Kidney (tissue), 14 donors: Measurements from ENCODE around the gene BBS1. TPM values are rescaled to one million over a fixed set of nuclear protein-coding genes. Genes with fewer than 3 reads are reported as not detected.
A peak's percentile ranks its signal among the peaks of the same experiment; 100 is the strongest.

Source experiments
- DNase-seq, 5 donors: peaks; one replicate each; pipeline ENCODE4 v3.0.0-alpha.2; 2013 to 2020
- FAIRE-seq: peaks from 2 replicates; lab custom pipeline; 2012; peaks lifted over from hg19 to GRCh38; lab: Jason Lieb, UNC
- H3K27ac ChIP-seq, 2 donors: one replicate each; pipeline ENCODE4 v1.7.0; 2013; ENCODE audit warnings: low read depth in 2 of 2, low read length in 2 of 2, inconsistent platforms in 1 of 2
- H3K27me3 ChIP-seq: one replicate; pipeline ENCODE4 v1.7.1; 2013; ENCODE audit warnings: low read length, inconsistent platforms; ENCODE audit not compliant: control insufficient read depth, insufficient read depth
- H3K36me3 ChIP-seq, 3 donors: one replicate each; pipeline versions ENCODE4 v1.7.0 to v1.7.1; 2013; ENCODE audit warnings: low read length in 3 of 3, control low read depth in 1 of 3, inconsistent platforms in 1 of 3; ENCODE audit not compliant: insufficient read depth in 3 of 3, control insufficient read depth in 2 of 3
- H3K4me1 ChIP-seq, 3 donors: one replicate each; pipeline versions ENCODE4 v1.7.0 to v1.7.1; 2013; ENCODE audit warnings: low read length in 3 of 3, inconsistent platforms in 1 of 3, low read depth in 1 of 3; ENCODE audit not compliant: control insufficient read depth in 2 of 3, insufficient read depth in 2 of 3
- H3K4me3 ChIP-seq, 3 donors: one replicate each; pipeline versions ENCODE4 v1.7.0 to v1.8.1; 2013; ENCODE audit warnings: low read length in 3 of 3, control low read depth in 1 of 3, inconsistent platforms in 1 of 3
- H3K9ac ChIP-seq, 3 donors: one replicate each; pipeline versions ENCODE4 v1.7.0 to v1.7.1; 2013; ENCODE audit warnings: low read length in 3 of 3, control low read depth in 1 of 3, inconsistent platforms in 1 of 3
- H3K9me3 ChIP-seq, 3 donors: one replicate each; pipeline versions ENCODE4 v1.7.0 to v1.7.1; 2013; ENCODE audit warnings: low read length in 3 of 3, control low read depth in 1 of 3, inconsistent platforms in 1 of 3; ENCODE audit not compliant: control insufficient read depth in 2 of 3, insufficient read depth in 1 of 3
- intact Hi-C: fragments of 100-400 bp; cut with DNase I; formaldehyde crosslinking; loops from one replicate; pipeline ENCODE4 v1.11.1; 2022
- polyA plus RNA-seq: library from polyadenylated mRNA; stranded (reverse); fragments of 350-450 nt; fragmentation: Illumina TruSeq; extraction: RNeasy Lipid Tissue Mini Kit (QIAGEN cat#74804); gene quantifications from one replicate; pipeline ENCODE4 v1.2.3, GENCODE V29; 2014; ENCODE audit warnings: low read depth, low replicate concordance; ENCODE audit not compliant: insufficient read depth
- total RNA-seq: library from RNA; stranded (reverse); fragmentation: NEBNext Ultra II Directional; extraction: Animal tissue kit (Norgen Biotek cat#: 25700); gene quantifications from one replicate; pipeline ENCODE4 v1.2.1, GENCODE V29; 2021
- TF ChIP-seq, protein P1 (sequence below): IDR thresholded peaks from 3 replicates; pipeline ENCODE4 v1.5.1; 2012; ENCODE audit warnings: mild to moderate bottlenecking, moderate library complexity, borderline replicate concordance; ENCODE audit not compliant: insufficient read depth; ENCODE audit errors: extremely low read depth
- donor health status: control.
- donor health status: control.
- donor health status: control.
- donor health status: control.
- donor health status: control.
- donor health status: DM: yes; HTN: yes; CAD: no.
- donor health status: Normal renal cell carcinoma (clear cell type).

BBS1 gene
- total and polyA plus RNA-seq, 2 donors from 2014 or later: 30.1 to 85.4 TPM

DNA sequence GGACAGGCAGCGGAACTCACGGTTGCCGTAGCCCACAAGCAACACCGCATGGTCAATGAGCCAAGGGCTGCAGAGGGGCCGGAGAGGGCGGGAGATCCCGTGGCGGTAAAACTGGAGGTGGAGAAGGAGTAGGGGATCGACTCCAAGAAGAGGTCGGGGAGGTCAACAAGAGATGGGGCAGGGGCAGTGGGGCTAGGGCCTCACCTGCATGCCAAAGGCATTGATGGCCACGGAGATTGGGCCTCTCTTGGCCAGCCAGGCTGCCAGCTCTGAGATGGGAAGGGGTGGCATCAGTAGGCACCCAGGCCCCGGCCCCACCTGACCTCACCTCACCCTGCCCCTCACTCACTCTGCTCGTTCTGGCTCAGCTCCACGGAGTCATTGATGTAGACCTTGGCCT lies 54.1 kb downstream of the BBS1 start:
- no peak for FAIRE-seq
- H3K4me1 ChIP-seq: peaks cover 0 to 10% (median 0%) of the 10 kb centered on the region in 3 donors
- no peaks in the 10 kb centered on the region for H3K27me3 ChIP-seq
- no peak for DNase-seq
- H3K9ac ChIP-seq: no peak overlapping the region
- H3K4me3 ChIP-seq: no peak overlapping the region
- H3K36me3 ChIP-seq: peaks cover 0 to 2% (median 0%) of the 10 kb centered on the region in 3 donors
- no peaks in the 10 kb centered on the region for H3K9me3 ChIP-seq
- TF ChIP-seq, protein P1, sequence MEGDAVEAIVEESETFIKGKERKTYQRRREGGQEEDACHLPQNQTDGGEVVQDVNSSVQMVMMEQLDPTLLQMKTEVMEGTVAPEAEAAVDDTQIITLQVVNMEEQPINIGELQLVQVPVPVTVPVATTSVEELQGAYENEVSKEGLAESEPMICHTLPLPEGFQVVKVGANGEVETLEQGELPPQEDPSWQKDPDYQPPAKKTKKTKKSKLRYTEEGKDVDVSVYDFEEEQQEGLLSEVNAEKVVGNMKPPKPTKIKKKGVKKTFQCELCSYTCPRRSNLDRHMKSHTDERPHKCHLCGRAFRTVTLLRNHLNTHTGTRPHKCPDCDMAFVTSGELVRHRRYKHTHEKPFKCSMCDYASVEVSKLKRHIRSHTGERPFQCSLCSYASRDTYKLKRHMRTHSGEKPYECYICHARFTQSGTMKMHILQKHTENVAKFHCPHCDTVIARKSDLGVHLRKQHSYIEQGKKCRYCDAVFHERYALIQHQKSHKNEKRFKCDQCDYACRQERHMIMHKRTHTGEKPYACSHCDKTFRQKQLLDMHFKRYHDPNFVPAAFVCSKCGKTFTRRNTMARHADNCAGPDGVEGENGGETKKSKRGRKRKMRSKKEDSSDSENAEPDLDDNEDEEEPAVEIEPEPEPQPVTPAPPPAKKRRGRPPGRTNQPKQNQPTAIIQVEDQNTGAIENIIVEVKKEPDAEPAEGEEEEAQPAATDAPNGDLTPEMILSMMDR: no peak
- H3K27ac ChIP-seq: no peak overlapping the region
- intact Hi-C loops: no loop called here

DNA sequence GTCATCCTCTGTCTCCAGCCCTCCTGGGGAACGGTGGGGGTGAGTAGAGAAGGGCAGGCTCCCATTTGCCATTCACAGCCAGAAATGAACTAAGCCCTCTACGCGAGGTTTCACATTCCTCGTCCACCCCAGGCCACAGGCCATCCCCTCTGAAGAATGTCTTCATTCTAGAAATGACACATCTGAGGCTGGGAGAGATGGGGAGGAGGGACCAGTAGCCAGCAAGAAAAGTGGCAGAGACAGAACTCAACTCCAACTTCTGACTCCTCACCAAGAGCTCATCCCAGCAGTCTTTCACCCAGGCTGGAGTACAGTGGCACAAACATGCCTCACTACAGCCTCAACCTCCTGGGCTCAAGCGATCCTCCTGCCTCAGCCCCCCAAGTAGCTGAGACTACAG lies 54.5 kb downstream of the BBS1 start:
- TF ChIP-seq, protein P1: no peak
- Histone ChIP-seq H3K4me1 (peaks cover 0 to 10% (median 0%) of the 10 kb centered on the region in 3 donors), H3K9me3 (no peaks in the 10 kb centered on the region), H3K9ac (no peak overlapping the region), H3K36me3 (peaks cover 0 to 2% (median 0%) of the 10 kb centered on the region in 3 donors), H3K27ac (no peak overlapping the region), H3K27me3 (no peaks in the 10 kb centered on the region), H3K4me3 (no peak overlapping the region)
- FAIRE-seq: no peak
- intact Hi-C loops: no loop called here
- DNase-seq: no peak

DNA sequence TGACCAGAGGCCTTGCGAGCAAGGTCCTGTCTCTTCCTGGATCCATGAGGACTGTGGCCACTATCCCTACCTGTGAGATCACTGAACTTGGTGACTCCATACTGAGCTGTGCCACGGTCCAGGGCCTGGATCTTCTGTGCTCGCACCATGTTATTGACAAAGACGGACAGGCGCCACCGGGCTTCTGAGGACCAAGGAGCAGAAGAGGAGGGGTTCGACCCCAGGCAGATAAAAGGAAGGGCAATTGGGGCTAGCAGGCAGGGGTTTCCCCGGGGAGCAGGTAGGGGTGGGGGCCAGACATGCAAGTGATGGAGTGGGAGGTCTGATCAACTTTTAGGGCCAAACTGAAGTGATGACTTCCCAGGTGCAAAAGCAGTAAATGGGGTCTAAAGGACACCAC lies 55.8 kb downstream of the BBS1 start:
- peak in 1 of 5 donors; percentile 55 for DNase-seq
- H3K9ac ChIP-seq: no peak overlapping the region
- intact Hi-C loops: no loop called here
- H3K4me1 ChIP-seq: peaks cover 0 to 10% (median 8%) of the 10 kb centered on the region in 3 donors
- FAIRE-seq: no peak
- no peaks in the 10 kb centered on the region for H3K27me3 ChIP-seq
- H3K36me3 ChIP-seq: peaks cover 0 to 2% (median 0%) of the 10 kb centered on the region in 3 donors
- no peaks in the 10 kb centered on the region for H3K9me3 ChIP-seq
- no peak overlapping the region for H3K27ac ChIP-seq
- H3K4me3 ChIP-seq: no peak overlapping the region
- TF ChIP-seq, protein P1: no peak

DNA sequence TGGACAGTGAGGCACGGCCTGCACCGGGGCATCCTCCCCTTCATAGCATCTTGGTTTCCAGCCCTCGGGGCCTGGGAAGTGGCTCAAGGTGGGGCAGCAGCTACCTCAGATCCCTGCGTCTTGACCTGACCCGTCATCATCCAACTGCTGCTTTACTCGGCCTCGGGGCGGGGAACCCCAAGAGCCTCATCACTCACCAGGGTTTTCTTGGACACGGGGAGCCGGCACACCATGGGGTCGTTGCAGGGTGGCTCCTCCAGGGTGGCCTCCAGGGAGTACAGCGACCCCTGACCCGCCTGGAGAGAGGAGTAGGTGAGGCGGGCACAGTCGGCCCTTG lies 57.3 kb downstream of the BBS1 start:
- H3K27ac ChIP-seq: no peak overlapping the region
- H3K4me1 ChIP-seq: peaks cover 0 to 10% (median 8%) of the 10 kb centered on the region in 3 donors
- H3K9ac ChIP-seq: no peak overlapping the region
- peak in 1 of 5 donors; percentile 65 for DNase-seq
- no peaks in the 10 kb centered on the region for H3K36me3 ChIP-seq
- H3K9me3 ChIP-seq: no peaks in the 10 kb centered on the region
- TF ChIP-seq, protein P1: no peak
- no peak for FAIRE-seq
- intact Hi-C loops: no loop called here
- no peaks in the 10 kb centered on the region for H3K27me3 ChIP-seq
- H3K4me3 ChIP-seq: peak overlapping the region in 2 of 3 donors; percentile 19 to 40
